Measurements from ENCODE around the gene NRG2.

NRG2 gene

GRCh38 chr5:139810341-139811273 is 232.5 kb downstream of the NRG2 start:
- Histone ChIP-seq H3K27ac (ENCODE audit: low read length) (no peak overlapping the region), H3K4me3 (ENCODE audit: low read length) (no peak overlapping the region), H3K36me3 (ENCODE audit: control insufficient read depth, insufficient read depth, low read length) (no peaks in the 10 kb centered on the region), H3K27me3 (ENCODE audit: control insufficient read depth, insufficient read depth, low read length) (no peaks in the 10 kb centered on the region), H3K4me1 (ENCODE audit: control insufficient read depth, insufficient read depth, low read length) (no peaks in the 10 kb centered on the region), H3K9me3 (ENCODE audit: control insufficient read depth, insufficient read depth, low read length) (no peaks in the 10 kb centered on the region)
- no peak for DNase-seq (ENCODE audit: low read depth, low spot score)
- no CpG with 5 or more reads among the region's 8 CpGs for WGBS (ENCODE audit: insufficient coverage, insufficient read length)

- no peaks in the 10 kb centered on the region for H3K27me3 ChIP-seq (ENCODE audit: control insufficient read depth, insufficient read depth, low read length)
Measured at GRCh38 chr5:139809331-139809810, 233.7 kb downstream of the NRG2 start.

GRCh38 chr5:139808481-139809330 is 234.4 kb downstream of the NRG2 start:
- Histone ChIP-seq H3K9me3 (ENCODE audit: control insufficient read depth, insufficient read depth, low read length) (no peaks in the 10 kb centered on the region), H3K4me3 (ENCODE audit: low read length) (no peak overlapping the region), H3K4me1 (ENCODE audit: control insufficient read depth, insufficient read depth, low read length) (no peaks in the 10 kb centered on the region), H3K27ac (ENCODE audit: low read length) (no peak overlapping the region), H3K36me3 (ENCODE audit: control insufficient read depth, insufficient read depth, low read length) (no peaks in the 10 kb centered on the region), H3K27me3 (ENCODE audit: control insufficient read depth, insufficient read depth, low read length) (no peaks in the 10 kb centered on the region)
- WGBS (ENCODE audit: insufficient coverage, insufficient read length): no CpG with 5 or more reads among the region's 19 CpGs
- no peak for DNase-seq (ENCODE audit: low read depth, low spot score)

More at GRCh38 chr5:139809331-139809810, 233.7 kb downstream of the NRG2 start:
- Histone ChIP-seq H3K36me3 (ENCODE audit: control insufficient read depth, insufficient read depth, low read length) (no peaks in the 10 kb centered on the region), H3K4me1 (ENCODE audit: control insufficient read depth, insufficient read depth, low read length) (no peaks in the 10 kb centered on the region), H3K27ac (ENCODE audit: low read length) (no peak overlapping the region), H3K9me3 (ENCODE audit: control insufficient read depth, insufficient read depth, low read length) (no peaks in the 10 kb centered on the region), H3K4me3 (ENCODE audit: low read length) (no peak overlapping the region)
- DNase-seq (ENCODE audit: low read depth, low spot score): no peak
- WGBS (ENCODE audit: insufficient coverage, insufficient read length): no CpG with 5 or more reads among the region's 11 CpGs

GRCh38 chr5:139807647-139808030 is 235.5 kb downstream of the NRG2 start:
- no peaks in the 10 kb centered on the region for H3K36me3 ChIP-seq (ENCODE audit: control insufficient read depth, insufficient read depth, low read length)
- H3K4me1 ChIP-seq (ENCODE audit: control insufficient read depth, insufficient read depth, low read length): no peaks in the 10 kb centered on the region
- H3K27ac ChIP-seq (ENCODE audit: low read length): no peak overlapping the region
- DNase-seq (ENCODE audit: low read depth, low spot score): no peak
- H3K4me3 ChIP-seq (ENCODE audit: low read length): no peak overlapping the region
- H3K9me3 ChIP-seq (ENCODE audit: control insufficient read depth, insufficient read depth, low read length): no peaks in the 10 kb centered on the region
- no CpG with 5 or more reads among the region's 6 CpGs for WGBS (ENCODE audit: insufficient coverage, insufficient read length)
- H3K27me3 ChIP-seq (ENCODE audit: control insufficient read depth, insufficient read depth, low read length): no peaks in the 10 kb centered on the region

- Histone ChIP-seq H3K4me3 (ENCODE audit: low read length) (no peak overlapping the region), H3K27me3 (ENCODE audit: control insufficient read depth, insufficient read depth, low read length) (no peaks in the 10 kb centered on the region), H3K36me3 (ENCODE audit: control insufficient read depth, insufficient read depth, low read length) (no peaks in the 10 kb centered on the region), H3K27ac (ENCODE audit: low read length) (no peak overlapping the region), H3K9me3 (ENCODE audit: control insufficient read depth, insufficient read depth, low read length) (no peaks in the 10 kb centered on the region), H3K4me1 (ENCODE audit: control insufficient read depth, insufficient read depth, low read length) (no peaks in the 10 kb centered on the region)
- no CpG with 5 or more reads among the region's 8 CpGs for WGBS (ENCODE audit: insufficient coverage, insufficient read length)
- no peak for DNase-seq (ENCODE audit: low read depth, low spot score)
Measured at GRCh38 chr5:139806726-139807646, 236.1 kb downstream of the NRG2 start.

GRCh38 chr5:139806111-139806510 is 237.0 kb downstream of the NRG2 start:
- WGBS (ENCODE audit: insufficient coverage, insufficient read length): no CpG with 5 or more reads among the region's 4 CpGs
- H3K9me3 ChIP-seq (ENCODE audit: control insufficient read depth, insufficient read depth, low read length): no peaks in the 10 kb centered on the region
- no peak for DNase-seq (ENCODE audit: low read depth, low spot score)
- peaks cover 2% of the 10 kb centered on the region; the same call in 1 of the 2 replicates for H3K27me3 ChIP-seq (ENCODE audit: control insufficient read depth, insufficient read depth, low read length)
- H3K4me1 ChIP-seq (ENCODE audit: control insufficient read depth, insufficient read depth, low read length): no peaks in the 10 kb centered on the region
- H3K36me3 ChIP-seq (ENCODE audit: control insufficient read depth, insufficient read depth, low read length): no peaks in the 10 kb centered on the region
- H3K4me3 ChIP-seq (ENCODE audit: low read length): no peak overlapping the region
- H3K27ac ChIP-seq (ENCODE audit: low read length): no peak overlapping the region

GRCh38 chr5:139805545-139805944 is 237.6 kb downstream of the NRG2 start:
- Histone ChIP-seq H3K27ac (ENCODE audit: low read length) (no peak overlapping the region), H3K4me1 (ENCODE audit: control insufficient read depth, insufficient read depth, low read length) (no peaks in the 10 kb centered on the region), H3K4me3 (ENCODE audit: low read length) (no peak overlapping the region), H3K27me3 (ENCODE audit: control insufficient read depth, insufficient read depth, low read length) (peaks cover 3% of the 10 kb centered on the region; the same call in 1 of the 2 replicates), H3K9me3 (ENCODE audit: control insufficient read depth, insufficient read depth, low read length) (no peaks in the 10 kb centered on the region), H3K36me3 (ENCODE audit: control insufficient read depth, insufficient read depth, low read length) (no peaks in the 10 kb centered on the region)
- WGBS (ENCODE audit: insufficient coverage, insufficient read length): no CpG with 5 or more reads among the region's 2 CpGs
- DNase-seq (ENCODE audit: low read depth, low spot score): no peak

GRCh38 chr5:139804800-139805397 is 238.2 kb downstream of the NRG2 start:
- peaks cover 3% of the 10 kb centered on the region; the same call in 1 of the 2 replicates for H3K27me3 ChIP-seq (ENCODE audit: control insufficient read depth, insufficient read depth, low read length)
- H3K4me1 ChIP-seq (ENCODE audit: control insufficient read depth, insufficient read depth, low read length): no peaks in the 10 kb centered on the region
- H3K36me3 ChIP-seq (ENCODE audit: control insufficient read depth, insufficient read depth, low read length): no peaks in the 10 kb centered on the region
- H3K4me3 ChIP-seq (ENCODE audit: low read length): no peak overlapping the region
- no CpG with 5 or more reads among the region's 17 CpGs for WGBS (ENCODE audit: insufficient coverage, insufficient read length)
- H3K27ac ChIP-seq (ENCODE audit: low read length): no peak overlapping the region
- no peaks in the 10 kb centered on the region for H3K9me3 ChIP-seq (ENCODE audit: control insufficient read depth, insufficient read depth, low read length)
- no peak for DNase-seq (ENCODE audit: low read depth, low spot score)

GRCh38 chr5:139803978-139804377 is 239.1 kb downstream of the NRG2 start:
- Histone ChIP-seq H3K36me3 (ENCODE audit: control insufficient read depth, insufficient read depth, low read length) (no peaks in the 10 kb centered on the region), H3K4me3 (ENCODE audit: low read length) (no peak overlapping the region), H3K9me3 (ENCODE audit: control insufficient read depth, insufficient read depth, low read length) (no peaks in the 10 kb centered on the region), H3K27ac (ENCODE audit: low read length) (no peak overlapping the region), H3K27me3 (ENCODE audit: control insufficient read depth, insufficient read depth, low read length) (peaks cover 3% of the 10 kb centered on the region; the same call in 1 of the 2 replicates), H3K4me1 (ENCODE audit: control insufficient read depth, insufficient read depth, low read length) (no peaks in the 10 kb centered on the region)
- no CpG with 5 or more reads among the region's 2 CpGs for WGBS (ENCODE audit: insufficient coverage, insufficient read length)
- no peak for DNase-seq (ENCODE audit: low read depth, low spot score)

All from iPS DF 6.9 (cell line).